HepG2 (cell line): ENCODE measurements around the gene DNPH1. TPM values are rescaled to one million over a fixed set of nuclear protein-coding genes. Genes with fewer than 3 reads are reported as not detected.

ENCODE experiments used
- AGO1 ChIP-seq: fragments of 200-400 bp; formaldehyde crosslinking; IDR thresholded peaks from 2 replicates; pipeline ENCODE4 v1.6.1; 2017; ENCODE audit warnings: mild to moderate bottlenecking, low read depth, low read length, moderate library complexity; ENCODE audit not compliant: poor library complexity, severe bottlenecking
- EED ChIP-seq: sonication (generic); formaldehyde crosslinking; IDR thresholded peaks from 2 replicates; pipeline ENCODE4 v1.5.0; 2020; ENCODE audit warnings: mild to moderate bottlenecking, missing genetic modification reagents
- FOXC1 ChIP-seq: sonication (generic); formaldehyde crosslinking; IDR thresholded peaks from 2 replicates; pipeline ENCODE4 v1.8.0; 2022; ENCODE audit warnings: mild to moderate bottlenecking, missing genetic modification reagents, borderline replicate concordance
- GATAD1 ChIP-seq: IDR thresholded peaks from 2 replicates; pipeline ENCODE4 v1.6.1; 2016; ENCODE audit warnings: missing genetic modification reagents, missing compliant biosample characterization
- HNF1A ChIP-seq, 2 experiments: sonication (generic) in 1 of 2; formaldehyde crosslinking in 1 of 2; IDR thresholded peaks; 2 replicates each; pipeline versions ENCODE4 v1.4.0 to v1.6.1; 2016 to 2020; ENCODE audit warnings: borderline replicate concordance in 1 of 2, low read depth in 1 of 2, mild to moderate bottlenecking in 1 of 2, missing genetic modification reagents in 1 of 2
- KIAA2018 ChIP-seq: sonication (generic); formaldehyde crosslinking; IDR thresholded peaks from 2 replicates; pipeline ENCODE4 v1.5.0; 2020; ENCODE audit warnings: mild to moderate bottlenecking, missing genetic modification reagents, borderline replicate concordance
- MATR3 ChIP-seq: sonication (generic); formaldehyde crosslinking; IDR thresholded peaks from 2 replicates; pipeline ENCODE4 v1.4.0; 2020; ENCODE audit warnings: missing genetic modification reagents
- NBN ChIP-seq: fragments of 450-650 bp; conservative IDR thresholded peaks from 2 replicates; pipeline ENCODE4 v1.6.1; 2017
- PAX8 ChIP-seq: sonication (generic); formaldehyde crosslinking; IDR thresholded peaks from 2 replicates; pipeline ENCODE4 v1.8.0; 2022; ENCODE audit warnings: mild to moderate bottlenecking, missing genetic modification reagents, borderline replicate concordance
- PCBP1 ChIP-seq: fragments of 200-400 bp; formaldehyde crosslinking; IDR thresholded peaks from 2 replicates; pipeline ENCODE4 v1.6.1; 2017; ENCODE audit warnings: mild to moderate bottlenecking, low read depth, low read length, borderline replicate concordance
- SRY ChIP-seq: sonication (generic); formaldehyde crosslinking; IDR thresholded peaks from 2 replicates; pipeline ENCODE4 v1.8.0; 2022; ENCODE audit warnings: mild to moderate bottlenecking, missing genetic modification reagents
- ZNF205 ChIP-seq: IDR thresholded peaks from 2 replicates; pipeline ENCODE4 v1.6.1; 2018; ENCODE audit warnings: missing biosample characterization, missing genetic modification reagents
- ZNF431 ChIP-seq: sonication (generic); formaldehyde crosslinking; IDR thresholded peaks from 2 replicates; pipeline ENCODE4 v1.9.0; 2022; ENCODE audit warnings: missing genetic modification reagents, low read depth, mild to moderate bottlenecking, borderline replicate concordance
- ZNF740 ChIP-seq: sonication (generic); formaldehyde crosslinking; IDR thresholded peaks from 2 replicates; pipeline ENCODE4 v1.4.0; 2020; ENCODE audit warnings: missing genetic modification reagents
- ZSCAN22 ChIP-seq: sonication (generic); formaldehyde crosslinking; IDR thresholded peaks from 2 replicates; pipeline ENCODE4 v1.4.0; 2020; ENCODE audit warnings: mild to moderate bottlenecking, missing genetic modification reagents
- ZSCAN29 ChIP-seq: sonication (generic); formaldehyde crosslinking; conservative IDR thresholded peaks from 2 replicates; pipeline ENCODE4 v1.4.0; 2020; ENCODE audit warnings: mild to moderate bottlenecking, missing genetic modification reagents
- polyA plus RNA-seq, 8 experiments: library from polyadenylated mRNA; depleted of rRNA in 3 of 8; stranded (reverse) in 7 of 8; unstranded in 1 of 8; fragments of >200 nt; fragmentation: Illumina TruSeq in 4 of 8; extraction: Trizol in 4 of 8; gene quantifications; 2 replicates each; pipeline versions ENCODE4 v1.2.1 to v1.2.3, GENCODE V29; 2011 to 2016; ENCODE audit warnings: low read depth in 4 of 8, missing spikeins in 1 of 8, mixed read lengths in 1 of 8; ENCODE audit not compliant: insufficient read depth in 1 of 8
- total RNA-seq, 5 experiments: library from RNA; depleted of rRNA; stranded (reverse); fragments of >200 nt; fragmentation: Illumina TruSeq; extraction: Trizol; gene quantifications; 2 replicates each; pipeline ENCODE4 v1.2.3, GENCODE V29; 2016; ENCODE audit warnings: low read depth in 1 of 5

Gene DNPH1
- total and polyA plus RNA-seq, 2 of the 13 experiments (the other 11 are each of a cell fraction or from before 2014, with no cell fraction given) = 56.5 to 75.1 TPM

GRCh38 chr6:43246301-43247113 lies 17.2 kb upstream of the DNPH1 start (continued):
- TF ChIP-seq KIAA2018 (CRISPR knock-in tag) (no peak), GATAD1 (CRISPR knock-in tag) (no peak; the same call in 1 of the 2 replicates), ZNF740 (no peak), SRY (CRISPR knock-in tag) (no peak; the same call in 1 of the 2 replicates), FOXC1 (CRISPR knock-in tag) (no peak), NBN (no peak), PAX8 (CRISPR knock-in tag) (no peak), MATR3 (CRISPR knock-in tag) (no peak), ZSCAN22 (CRISPR knock-in tag) (no peak), ZSCAN29 (CRISPR knock-in tag) (no peak), PCBP1 (peak; percentile 66), HNF1A (IDR thresholded peaks at IDR 0.05; ENCODE audit: low read depth) (no peak), HNF1A (CRISPR knock-in tag; IDR thresholded peaks at IDR 0.05; ENCODE audit: borderline replicate concordance) (no peak), ZNF205 (CRISPR knock-in tag) (no peak), EED (CRISPR knock-in tag) (no peak), AGO1 (no peak), ZNF431 (peak; percentile 74)
